ENCODE measurements around the gene MYOM1.

Gene MYOM1

GRCh38 chr18:3148930-3149535 lies 70.7 kb downstream of the MYOM1 start:
- no peak for TF ChIP-seq CTCF (IDR thresholded peaks at IDR 0.05)

- TF ChIP-seq CTCF (IDR thresholded peaks at IDR 0.05): no peak
These were observed 71.7 kb downstream of the MYOM1 start for GRCh38 chr18:3147935-3148554.

GRCh38 chr18:3140986-3141639 lies 78.7 kb downstream of the MYOM1 start:
- TF ChIP-seq CTCF (IDR thresholded peaks at IDR 0.05): no peak

- no peak for TF ChIP-seq CTCF (IDR thresholded peaks at IDR 0.05)
These were observed 79.4 kb downstream of the MYOM1 start for GRCh38 chr18:3140342-3140741.

- no peak for TF ChIP-seq CTCF (IDR thresholded peaks at IDR 0.05)
These were observed 80.4 kb downstream of the MYOM1 start for GRCh38 chr18:3139406-3139805.

- TF ChIP-seq CTCF (IDR thresholded peaks at IDR 0.05): no peak
These were observed 81.3 kb downstream of the MYOM1 start for GRCh38 chr18:3138274-3138975.

- TF ChIP-seq CTCF (IDR thresholded peaks at IDR 0.05): no peak
These were observed 84.2 kb downstream of the MYOM1 start for GRCh38 chr18:3135536-3135935.

All from LNCAP (cell line).